ENCODE measurements around the gene CEP104. TPM values are rescaled to one million over a fixed set of nuclear protein-coding genes. Genes with fewer than 3 reads are reported as not detected.
A peak's percentile ranks its signal among the peaks of the same experiment; 100 is the strongest.

The CEP104 gene
- total and polyA plus RNA-seq, 4 experiments from 2014 or later: 10.3 to 64.4 (median 47.4) TPM

- no peak overlapping the region for H3K4me3 ChIP-seq (ENCODE audit: low read length in 2 of 2)
- no peak overlapping the region for H3K27ac ChIP-seq (ENCODE audit: low read depth, low read length)
- H3K36me3 Mint-ChIP-seq: peaks cover 25 to 60% of the 10 kb centered on the region in 2 donors
- CTCF ChIA-PET (ENCODE audit: partially characterized antibody): interaction anchor here (1.5 to 2.0 kb wide), 3 partner anchors 10 to 12 kb away, joined by 3 to 4 read pairs (median 4); partner anchors contain the start of gene LRRC47
- POLR2A ChIA-PET (ENCODE audit: partially characterized antibody): no interaction called here
- peaks cover 0 to 2% (median 0%) of the 10 kb centered on the region in 8 donors for H3K9me3 Mint-ChIP-seq
- no peaks in the 10 kb centered on the region for H3K9me3 ChIP-seq (ENCODE audit: control insufficient read depth in 1 of 2, low read length in 2 of 2)
- H3K4me1 Mint-ChIP-seq: peaks cover 9 to 29% (median 16%) of the 10 kb centered on the region in 4 donors
- no peaks in the 10 kb centered on the region for H3K27me3 ChIP-seq (ENCODE audit: insufficient read depth, low read length)
- DNase-seq: no peak
- intact Hi-C loops (cut with micrococcal nuclease): no loop called here
- H3K27me3 Mint-ChIP-seq: no peaks in the 10 kb centered on the region
- no peak overlapping the region for H3K4me3 Mint-ChIP-seq
- peaks cover 59% of the 10 kb centered on the region for H3K36me3 ChIP-seq (ENCODE audit: insufficient read depth, low read length)
- peaks cover 22% of the 10 kb centered on the region for H3K4me1 ChIP-seq (ENCODE audit: insufficient read depth, low read length)
- H3K27ac Mint-ChIP-seq: peak overlapping the region in 1 of 7 donors; percentile 42
Measured at GRCh38 chr1:3785456-3786157, 71.4 kb downstream of the CEP104 start.

GRCh38 chr1:3785045-3785444 lies 72.0 kb downstream of the CEP104 start:
- no peak overlapping the region for H3K4me3 ChIP-seq (ENCODE audit: low read length in 2 of 2)
- CTCF ChIA-PET (ENCODE audit: partially characterized antibody): interaction anchor here (1.5 to 1.6 kb wide), 2 partner anchors 9 to 12 kb away, joined by 3 to 4 read pairs; partner anchors contain the start of gene LRRC47
- H3K27me3 Mint-ChIP-seq: no peaks in the 10 kb centered on the region
- no peak for DNase-seq
- H3K4me1 ChIP-seq (ENCODE audit: insufficient read depth, low read length): peaks cover 22% of the 10 kb centered on the region
- H3K36me3 Mint-ChIP-seq: peaks cover 30 to 66% of the 10 kb centered on the region in 2 donors
- no peak overlapping the region for H3K27ac ChIP-seq (ENCODE audit: low read depth, low read length)
- intact Hi-C loops (cut with micrococcal nuclease): no loop called here
- no peak overlapping the region for H3K4me3 Mint-ChIP-seq
- peaks cover 64% of the 10 kb centered on the region for H3K36me3 ChIP-seq (ENCODE audit: insufficient read depth, low read length)
- H3K4me1 Mint-ChIP-seq: peaks cover 9 to 29% (median 16%) of the 10 kb centered on the region in 4 donors
- peaks cover 0 to 2% (median 0%) of the 10 kb centered on the region in 8 donors for H3K9me3 Mint-ChIP-seq
- no peaks in the 10 kb centered on the region for H3K27me3 ChIP-seq (ENCODE audit: insufficient read depth, low read length)
- no peaks in the 10 kb centered on the region for H3K9me3 ChIP-seq (ENCODE audit: control insufficient read depth in 1 of 2, low read length in 2 of 2)
- H3K27ac Mint-ChIP-seq: peak overlapping the region in 1 of 7 donors; percentile 42
- POLR2A ChIA-PET (ENCODE audit: partially characterized antibody): no interaction called here

GRCh38 chr1:3783651-3784474 lies 73.1 kb downstream of the CEP104 start:
- ChIA-PET CTCF (ENCODE audit: partially characterized antibody) (interaction anchor here (1.8 kb wide), 1 partner anchor 10 kb away, joined by 5 read pairs; no protein-coding TSS in a partner anchor), POLR2A (ENCODE audit: partially characterized antibody) (no interaction called here)
- Histone ChIP-seq H3K36me3 (ENCODE audit: insufficient read depth, low read length) (peaks cover 72% of the 10 kb centered on the region), H3K4me3 (ENCODE audit: low read length in 2 of 2) (no peak overlapping the region), H3K27ac (ENCODE audit: low read depth, low read length) (no peak overlapping the region), H3K4me1 (ENCODE audit: insufficient read depth, low read length) (peaks cover 17% of the 10 kb centered on the region), H3K9me3 (ENCODE audit: control insufficient read depth in 1 of 2, low read length in 2 of 2) (no peaks in the 10 kb centered on the region), H3K27me3 (ENCODE audit: insufficient read depth, low read length) (no peaks in the 10 kb centered on the region)
- DNase-seq: no peak
- Mint-ChIP-seq H3K36me3 (peaks cover 36 to 72% of the 10 kb centered on the region in 2 donors), H3K4me1 (peaks cover 7 to 20% (median 14%) of the 10 kb centered on the region in 4 donors), H3K4me3 (no peak overlapping the region), H3K9me3 (peaks cover 0 to 2% (median 0%) of the 10 kb centered on the region in 8 donors), H3K27me3 (no peaks in the 10 kb centered on the region), H3K27ac (no peak overlapping the region)
- intact Hi-C loops (cut with micrococcal nuclease): no loop called here

- intact Hi-C loops (cut with micrococcal nuclease): no loop called here
- DNase-seq: no peak
- H3K4me3 ChIP-seq (ENCODE audit: low read length in 2 of 2): no peak overlapping the region
- no peak overlapping the region for H3K4me3 Mint-ChIP-seq
- H3K27me3 ChIP-seq (ENCODE audit: insufficient read depth, low read length): no peaks in the 10 kb centered on the region
- ChIA-PET CTCF (ENCODE audit: partially characterized antibody) (no interaction called here), POLR2A (ENCODE audit: partially characterized antibody) (no interaction called here)
- H3K4me1 Mint-ChIP-seq: peaks cover under 1 to 4% (median 1%) of the 10 kb centered on the region in 4 donors
- H3K27ac ChIP-seq (ENCODE audit: low read depth, low read length): no peak overlapping the region
- no peak overlapping the region for H3K27ac Mint-ChIP-seq
- H3K4me1 ChIP-seq (ENCODE audit: insufficient read depth, low read length): peaks cover 2% of the 10 kb centered on the region
- H3K9me3 Mint-ChIP-seq: no peaks in the 10 kb centered on the region
- no peaks in the 10 kb centered on the region for H3K27me3 Mint-ChIP-seq
- H3K9me3 ChIP-seq (ENCODE audit: control insufficient read depth in 1 of 2, low read length in 2 of 2): no peaks in the 10 kb centered on the region
- peaks cover 33 to 59% of the 10 kb centered on the region in 2 donors for H3K36me3 Mint-ChIP-seq
- H3K36me3 ChIP-seq (ENCODE audit: insufficient read depth, low read length): peaks cover 58% of the 10 kb centered on the region
Measured at GRCh38 chr1:3780901-3781300, 76.1 kb downstream of the CEP104 start.

GRCh38 chr1:3779912-3780416 lies 77.0 kb downstream of the CEP104 start:
- DNase-seq: no peak
- intact Hi-C loops (cut with micrococcal nuclease): no loop called here
- H3K4me1 Mint-ChIP-seq: peaks cover 3 to 13% (median 5%) of the 10 kb centered on the region in 4 donors
- Histone ChIP-seq H3K36me3 (ENCODE audit: insufficient read depth, low read length) (peaks cover 49% of the 10 kb centered on the region), H3K4me1 (ENCODE audit: insufficient read depth, low read length) (peaks cover 11% of the 10 kb centered on the region), H3K27ac (ENCODE audit: low read depth, low read length) (no peak overlapping the region), H3K4me3 (ENCODE audit: low read length in 2 of 2) (no peak overlapping the region), H3K9me3 (ENCODE audit: control insufficient read depth in 1 of 2, low read length in 2 of 2) (no peaks in the 10 kb centered on the region), H3K27me3 (ENCODE audit: insufficient read depth, low read length) (no peaks in the 10 kb centered on the region)
- ChIA-PET POLR2A (ENCODE audit: partially characterized antibody) (no interaction called here), CTCF (ENCODE audit: partially characterized antibody) (no interaction called here)
- no peak overlapping the region for H3K4me3 Mint-ChIP-seq
- no peaks in the 10 kb centered on the region for H3K27me3 Mint-ChIP-seq
- H3K27ac Mint-ChIP-seq: peak overlapping the region in 1 of 7 donors; percentile 20
- peaks cover 27 to 51% of the 10 kb centered on the region in 2 donors for H3K36me3 Mint-ChIP-seq
- no peaks in the 10 kb centered on the region for H3K9me3 Mint-ChIP-seq

GRCh38 chr1:3779265-3779911 lies 77.6 kb downstream of the CEP104 start:
- CTCF ChIA-PET (ENCODE audit: partially characterized antibody): no interaction called here

More at GRCh38 chr1:3779265-3779911, 77.6 kb downstream of the CEP104 start:
- H3K27ac ChIP-seq (ENCODE audit: low read depth, low read length): no peak overlapping the region
- Mint-ChIP-seq H3K4me1 (peaks cover 3 to 14% (median 5%) of the 10 kb centered on the region in 4 donors), H3K4me3 (no peak overlapping the region), H3K27ac (peak overlapping the region in 1 of 7 donors; percentile 77), H3K9me3 (no peaks in the 10 kb centered on the region), H3K27me3 (no peaks in the 10 kb centered on the region), H3K36me3 (peaks cover 25 to 47% of the 10 kb centered on the region in 2 donors)
- intact Hi-C loops (cut with micrococcal nuclease): no loop called here
- no peaks in the 10 kb centered on the region for H3K9me3 ChIP-seq (ENCODE audit: control insufficient read depth in 1 of 2, low read length in 2 of 2)
- no peak overlapping the region for H3K4me3 ChIP-seq (ENCODE audit: low read length in 2 of 2)
- H3K27me3 ChIP-seq (ENCODE audit: insufficient read depth, low read length): no peaks in the 10 kb centered on the region
- peaks cover 12% of the 10 kb centered on the region for H3K4me1 ChIP-seq (ENCODE audit: insufficient read depth, low read length)
- POLR2A ChIA-PET (ENCODE audit: partially characterized antibody): no interaction called here
- peaks cover 45% of the 10 kb centered on the region for H3K36me3 ChIP-seq (ENCODE audit: insufficient read depth, low read length)
- DNase-seq: no peak
